Cardiac fibroblast (primary cell): ENCODE data around the gene AOPEP.
"Not testable (repeated sequence)": the region's sequence is repeated elsewhere in the genome, so short reads cannot be mapped to it uniquely, and the experiment has no call there.

Experiments used
- DNase-seq, 2 donors: peaks; one replicate each; pipeline versions ENCODE4 v3.0.0 to v3.0.0-alpha.2; 2010; ENCODE audit warnings: low read depth in 2 of 2
- H3K4me3 ChIP-seq, 2 donors: replicated peaks in 1 of 2; 1 replicate in 1 of 2; 2 replicates in 1 of 2; pipeline ENCODE4 v1.5.1; 2011; ENCODE audit warnings: low read depth in 2 of 2, low read length in 2 of 2, mild to moderate bottlenecking in 2 of 2, moderate library complexity in 1 of 2
- TF ChIP-seq, protein P1 (sequence below): IDR thresholded peaks from one replicate; pipeline ENCODE4 v1.5.1; 2011; ENCODE audit warnings: low read depth, mild to moderate bottlenecking, low read length, inconsistent platforms

The AOPEP gene

DNA sequence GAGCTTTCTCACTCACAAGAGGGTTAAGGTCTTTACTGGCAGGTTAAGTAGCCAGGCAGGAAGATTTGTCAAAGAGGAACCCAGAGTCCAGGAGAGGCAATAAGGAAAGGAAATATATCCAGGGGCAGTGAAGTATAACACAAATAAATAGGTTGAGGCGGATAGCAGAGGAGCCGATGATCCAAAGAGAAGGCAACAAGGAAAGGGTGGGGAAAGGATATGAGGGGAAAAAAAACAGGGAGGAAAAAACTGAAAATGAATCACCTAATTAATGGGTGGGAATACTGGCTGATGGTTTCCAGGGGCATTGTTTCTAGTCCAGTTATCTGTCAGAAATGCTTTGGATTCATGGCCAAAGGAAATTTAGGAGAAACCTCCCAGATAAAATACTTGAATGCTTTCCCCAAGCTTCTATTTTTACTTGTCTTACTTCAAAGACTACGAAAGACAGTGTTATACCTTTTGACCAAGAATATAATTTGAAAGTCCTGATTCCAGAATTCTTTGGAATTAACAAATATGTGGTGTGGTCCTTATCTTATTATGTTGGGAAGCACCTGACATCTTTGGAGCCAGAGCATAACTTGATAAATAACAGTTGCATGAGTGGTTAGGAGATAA lies 146.5 kb downstream of the AOPEP start:
- H3K4me3 ChIP-seq, result no peak overlapping the region
- TF ChIP-seq, protein P1, sequence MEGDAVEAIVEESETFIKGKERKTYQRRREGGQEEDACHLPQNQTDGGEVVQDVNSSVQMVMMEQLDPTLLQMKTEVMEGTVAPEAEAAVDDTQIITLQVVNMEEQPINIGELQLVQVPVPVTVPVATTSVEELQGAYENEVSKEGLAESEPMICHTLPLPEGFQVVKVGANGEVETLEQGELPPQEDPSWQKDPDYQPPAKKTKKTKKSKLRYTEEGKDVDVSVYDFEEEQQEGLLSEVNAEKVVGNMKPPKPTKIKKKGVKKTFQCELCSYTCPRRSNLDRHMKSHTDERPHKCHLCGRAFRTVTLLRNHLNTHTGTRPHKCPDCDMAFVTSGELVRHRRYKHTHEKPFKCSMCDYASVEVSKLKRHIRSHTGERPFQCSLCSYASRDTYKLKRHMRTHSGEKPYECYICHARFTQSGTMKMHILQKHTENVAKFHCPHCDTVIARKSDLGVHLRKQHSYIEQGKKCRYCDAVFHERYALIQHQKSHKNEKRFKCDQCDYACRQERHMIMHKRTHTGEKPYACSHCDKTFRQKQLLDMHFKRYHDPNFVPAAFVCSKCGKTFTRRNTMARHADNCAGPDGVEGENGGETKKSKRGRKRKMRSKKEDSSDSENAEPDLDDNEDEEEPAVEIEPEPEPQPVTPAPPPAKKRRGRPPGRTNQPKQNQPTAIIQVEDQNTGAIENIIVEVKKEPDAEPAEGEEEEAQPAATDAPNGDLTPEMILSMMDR, result no peak
- peak in 1 of 2 donors; percentile 74 for DNase-seq

DNA sequence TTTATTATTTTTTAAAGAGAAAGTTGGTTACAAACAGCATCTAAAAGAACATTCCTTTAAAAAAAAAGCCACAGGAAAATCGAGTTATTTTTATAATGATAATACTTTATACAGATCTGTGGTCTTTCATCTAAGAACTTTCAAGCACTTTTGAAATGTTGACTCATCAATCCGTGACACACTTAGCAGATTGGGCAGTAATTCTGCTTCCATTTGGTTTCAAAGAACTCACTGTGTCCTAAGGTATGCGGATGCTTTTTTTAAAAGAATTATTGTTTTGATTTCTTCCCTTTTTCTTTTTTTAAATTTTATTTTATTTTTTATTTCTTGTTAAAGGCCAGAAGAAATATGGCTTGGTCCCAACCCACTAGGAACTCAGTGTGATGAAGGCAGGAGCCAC lies 147.8 kb downstream of the AOPEP start:
- no peak overlapping the region for H3K4me3 ChIP-seq
- TF ChIP-seq, protein P1, result no peak
- peak; percentile 77 to 86 for DNase-seq

DNA sequence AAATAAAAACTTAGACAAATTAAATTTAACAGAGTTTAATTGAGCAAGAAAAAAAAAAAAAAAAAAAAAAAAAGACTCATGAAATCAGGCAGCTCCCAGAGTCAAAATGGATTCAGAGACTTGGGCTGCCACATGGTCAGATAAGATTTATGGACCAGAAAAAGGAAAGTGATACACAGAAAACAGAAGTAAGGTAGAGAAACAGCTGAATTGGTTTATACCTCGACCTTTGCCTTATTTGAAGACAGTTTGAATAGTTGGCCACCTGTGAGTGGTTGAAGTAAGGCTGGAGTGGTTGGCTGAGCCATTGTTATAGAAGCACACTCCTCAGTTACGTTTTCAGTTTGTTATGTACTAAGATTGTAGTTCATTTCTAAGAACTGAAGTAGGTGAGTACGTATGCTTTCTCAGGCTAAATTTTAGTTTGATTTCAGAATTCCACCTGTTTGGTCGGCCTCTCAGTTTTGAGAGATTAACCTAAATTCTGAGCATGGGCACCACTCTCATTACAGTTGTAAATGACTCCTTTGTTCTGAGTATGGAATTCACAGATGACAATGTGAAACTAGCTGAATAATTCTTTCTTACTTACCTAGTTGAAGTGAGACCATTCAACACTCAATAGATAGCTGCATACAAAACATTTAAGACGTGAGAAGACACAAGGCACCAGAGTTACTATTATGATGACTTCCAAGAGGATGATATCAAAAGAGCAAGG lies 149.0 kb downstream of the AOPEP start:
- no peak overlapping the region for H3K4me3 ChIP-seq
- no peak for DNase-seq
- TF ChIP-seq, protein P1, result no peak

DNA sequence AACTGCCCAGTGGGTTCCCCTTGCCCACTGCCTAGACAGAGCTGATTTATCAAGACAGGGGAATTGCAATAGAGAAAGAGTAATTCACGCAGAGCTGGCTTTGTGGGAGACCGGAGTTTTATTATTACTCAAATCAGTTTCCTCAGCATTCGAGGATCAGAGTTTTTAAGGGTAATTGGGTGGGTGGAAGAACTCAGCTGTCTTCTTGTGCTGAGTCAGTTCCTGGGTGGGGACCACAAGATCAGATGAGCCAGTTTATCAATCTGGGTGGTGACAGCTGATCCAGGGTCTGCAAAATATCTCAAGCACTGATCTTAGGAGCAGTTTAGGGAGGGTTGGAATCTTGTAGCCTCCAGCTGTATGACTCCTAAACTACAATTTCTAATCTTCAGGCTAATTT lies 152.3 kb downstream of the AOPEP start:
- not testable (repeated sequence) for H3K4me3 ChIP-seq, DNase-seq

DNA sequence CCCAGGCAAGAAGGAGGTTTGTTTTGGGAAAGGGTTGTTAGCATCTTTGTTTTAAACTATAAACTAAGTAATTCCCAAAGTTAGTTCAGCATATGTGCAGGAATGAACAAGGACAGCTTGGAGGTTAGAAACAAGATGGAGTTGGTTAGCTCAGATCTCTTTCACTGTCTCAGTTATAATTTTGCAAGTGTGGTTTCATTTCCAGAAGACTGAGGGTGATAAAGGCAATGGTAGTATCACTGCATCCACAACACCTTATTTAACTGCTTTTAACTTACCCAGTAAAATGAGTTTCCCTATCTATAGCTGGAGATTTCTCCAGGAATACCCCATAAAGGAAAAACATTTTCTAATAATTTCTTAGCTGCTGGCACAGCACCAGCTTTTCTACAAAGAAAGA lies 152.7 kb downstream of the AOPEP start:
- TF ChIP-seq, protein P1, result no peak
- H3K4me3 ChIP-seq, result no peak overlapping the region

DNA sequence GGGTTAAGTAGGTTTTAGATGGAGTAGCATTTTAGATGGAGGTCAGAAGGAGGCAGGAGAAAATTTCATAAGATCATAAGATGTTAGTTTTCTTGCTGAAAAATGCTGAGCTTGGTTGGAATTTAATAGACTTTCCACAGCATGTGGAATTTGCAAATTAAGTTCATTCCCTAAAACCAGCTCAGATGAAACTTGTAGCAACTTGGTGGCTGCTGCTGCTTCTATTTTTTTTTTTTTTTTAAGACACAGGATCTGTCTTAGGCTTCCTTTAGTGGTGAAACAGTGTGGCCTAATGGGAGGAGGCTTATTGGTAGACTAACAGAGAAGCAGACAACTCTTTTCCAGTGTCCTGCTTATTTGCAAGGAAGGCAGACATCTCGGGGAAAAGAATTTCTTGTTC lies 154.5 kb downstream of the AOPEP start:
- DNase-seq, result peak in 1 of 2 donors; percentile 52
- TF ChIP-seq, protein P1, result no peak

More for the DNA sequence above, 152.7 kb downstream of the AOPEP start:
- DNase-seq, result no peak

DNA sequence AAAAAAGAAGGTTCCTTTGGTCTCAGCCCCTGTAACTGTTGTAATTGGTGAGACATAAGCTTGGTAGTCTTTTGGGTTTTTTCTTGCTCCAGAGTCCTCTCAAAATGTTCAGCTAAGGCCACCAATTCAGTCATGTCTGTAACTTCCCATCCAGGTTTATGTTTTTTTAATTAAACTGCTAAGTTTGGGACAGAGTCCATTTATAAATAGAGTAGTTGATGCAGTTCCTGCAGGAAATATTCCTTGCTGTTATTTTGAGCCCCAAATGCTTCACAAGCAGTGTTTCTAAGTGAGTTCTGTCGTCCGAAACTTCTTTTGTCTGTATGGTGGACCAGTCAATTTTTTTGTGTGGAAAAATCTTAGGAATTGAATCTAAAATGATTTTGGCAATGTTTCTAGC lies 155.0 kb downstream of the AOPEP start:
- H3K4me3 ChIP-seq, result no peak overlapping the region
- no peak for DNase-seq
- TF ChIP-seq, protein P1, result no peak

More for the DNA sequence above, 154.5 kb downstream of the AOPEP start:
- no peak overlapping the region for H3K4me3 ChIP-seq
